Measurements from ENCODE around the gene SGK1. TPM values are rescaled to one million over a fixed set of nuclear protein-coding genes. Genes with fewer than 3 reads are reported as not detected.

SGK1 gene
- polyA plus RNA-seq, 1 donor from 2014 or later: 10.3 TPM

GRCh38 chr6:134249759-134250602 lies 67.9 kb downstream of the SGK1 start:
- Histone ChIP-seq H3K27ac (ENCODE audit: low read length) (no peak overlapping the region), H4K20me1 (ENCODE audit: insufficient read depth) (no peaks in the 10 kb centered on the region), H3F3A (ENCODE audit: insufficient read depth, low read length, poor library complexity, severe bottlenecking) (no peaks in the 10 kb centered on the region), H3K9me3 (ENCODE audit: low read length) (no peaks in the 10 kb centered on the region), H3K36me3 (ENCODE audit: insufficient read depth, low read length) (no peaks in the 10 kb centered on the region), H2AFZ (ENCODE audit: low read depth, low read length) (no peak overlapping the region), H3K9ac (ENCODE audit: low read length) (no peak overlapping the region), H3K79me2 (replicated peaks; ENCODE audit: insufficient read depth, low read length) (no peaks in the 10 kb centered on the region), H3K27me3 (ENCODE audit: insufficient read depth, low read depth, low read length) (no peaks in the 10 kb centered on the region), H3K9me2 (ENCODE audit: insufficient read depth, low read length) (no peaks in the 10 kb centered on the region), H3K4me2 (ENCODE audit: low read length) (no peak overlapping the region), H3K4me3 (ENCODE audit: low read length) (no peak overlapping the region)
- TF ChIP-seq REST (IDR thresholded peaks at IDR 0.05; ENCODE audit: borderline replicate concordance) (no peak), MXI1 (conservative IDR thresholded peaks at IDR 0.05; ENCODE audit: poor library complexity, severe bottlenecking) (no peak), EP300 (conservative IDR thresholded peaks at IDR 0.05; ENCODE audit: poor library complexity, severe bottlenecking) (no peak), EZH2 (IDR thresholded peaks at IDR 0.05; ENCODE audit: borderline replicate concordance, insufficient read depth, low read length, poor library complexity, severe bottlenecking) (no peak), POLR2AphosphoS5 (IDR thresholded peaks at IDR 0.05) (no peak), RAD21 (conservative IDR thresholded peaks at IDR 0.05) (no peak), CTCF (IDR thresholded peaks at IDR 0.05; ENCODE audit: poor library complexity, severe bottlenecking) (no peak), SMC3 (conservative IDR thresholded peaks at IDR 0.05; ENCODE audit: poor library complexity) (no peak), TAF1 (IDR thresholded peaks at IDR 0.05; ENCODE audit: low read depth) (no peak)

GRCh38 chr6:134249239-134249758 lies 68.6 kb downstream of the SGK1 start:
- no peaks in the 10 kb centered on the region for H3K9me3 ChIP-seq (ENCODE audit: low read length)
- no peaks in the 10 kb centered on the region for H3K9me2 ChIP-seq (ENCODE audit: insufficient read depth, low read length)
- no peaks in the 10 kb centered on the region for H3F3A ChIP-seq (ENCODE audit: insufficient read depth, low read length, poor library complexity, severe bottlenecking)
- H3K4me2 ChIP-seq (ENCODE audit: low read length): no peak overlapping the region
- no peak overlapping the region for H3K27ac ChIP-seq (ENCODE audit: low read length)
- no peaks in the 10 kb centered on the region for H3K27me3 ChIP-seq (ENCODE audit: insufficient read depth, low read depth, low read length)
- no peak for TF ChIP-seq TAF1 (IDR thresholded peaks at IDR 0.05; ENCODE audit: low read depth)
- H3K9ac ChIP-seq (ENCODE audit: low read length): no peak overlapping the region
- H3K4me3 ChIP-seq (ENCODE audit: low read length): no peak overlapping the region
- H3K36me3 ChIP-seq (ENCODE audit: insufficient read depth, low read length): no peaks in the 10 kb centered on the region
- no peaks in the 10 kb centered on the region for H3K79me2 ChIP-seq (replicated peaks; ENCODE audit: insufficient read depth, low read length)
- no peak overlapping the region for H2AFZ ChIP-seq (ENCODE audit: low read depth, low read length)
- H4K20me1 ChIP-seq (ENCODE audit: insufficient read depth): no peaks in the 10 kb centered on the region
